IMR-90 (cell line): Measurements from ENCODE around the gene GLO1. TPM values are rescaled to one million over a fixed set of nuclear protein-coding genes. Genes with fewer than 3 reads are reported as not detected.

Source experiments
- ATAC-seq: fragments of 200-7000 bp; cut with Tn5 transposase; 2 replicates; pipeline ENCODE4 v1.9.1; 2020; ENCODE audit warnings: low read depth, mild to moderate bottlenecking, moderate library complexity
- BruUV-seq: library from RNA; stranded (reverse); fragments of 400-500 nt; replicated peaks from 2 replicates; lab custom pipeline; 2021; lab: Mats Ljungman, UMichigan
- CTCF ChIA-PET: fragments of 300-600 bp; formaldehyde crosslinking; extraction: SDS; loops from one replicate; lab custom pipeline; 2021; ENCODE audit warnings: antibody characterized with exemption; lab: Yijun Ruan, JAX
- POLR2A ChIA-PET: fragments of 300-600 bp; sonication (Branson Sonifier 250); formaldehyde crosslinking; loops from one replicate; lab custom pipeline; 2022; ENCODE audit warnings: antibody characterized with exemption; ENCODE audit not compliant: unreplicated experiment; lab: Charles Lee
- DNase-seq: peaks from one replicate; pipeline ENCODE4 v3.0.0; 2013
- H2AFZ ChIP-seq: replicated peaks from 2 replicates; pipeline ENCODE3; 2013; ENCODE audit warnings: low read length, mild to moderate bottlenecking; ENCODE audit not compliant: poor library complexity
- H2AK5ac ChIP-seq: 2 replicates; pipeline ENCODE4 v1.6.1; 2013; ENCODE audit warnings: low read depth, low read length, inconsistent platforms
- H2AK9ac ChIP-seq: replicated peaks from 2 replicates; pipeline ENCODE3; 2013; ENCODE audit warnings: mild to moderate bottlenecking, low read depth, low read length, moderate library complexity; ENCODE audit not compliant: poor library complexity
- H2BK120ac ChIP-seq: 2 replicates; pipeline ENCODE4 v1.6.1; 2013; ENCODE audit warnings: low read depth, low read length, inconsistent platforms
- H2BK15ac ChIP-seq: 3 replicates; pipeline ENCODE4 v1.6.1; 2013; ENCODE audit warnings: low read depth, low read length, inconsistent platforms
- H2BK20ac ChIP-seq: 2 replicates; pipeline ENCODE4 v1.6.1; 2013; ENCODE audit warnings: low read depth, mild to moderate bottlenecking, inconsistent platforms, low read length, moderate library complexity
- H2BK5ac ChIP-seq: 2 replicates; pipeline ENCODE4 v1.6.1; 2013; ENCODE audit warnings: mild to moderate bottlenecking, low read depth, low read length, inconsistent platforms; ENCODE audit not compliant: poor library complexity, severe bottlenecking
- H3K14ac ChIP-seq: replicated peaks from 2 replicates; pipeline ENCODE4 v1.6.1; 2013; ENCODE audit warnings: low read depth, low read length, inconsistent platforms
- H3K18ac ChIP-seq: 2 replicates; pipeline ENCODE4 v1.6.1; 2013; ENCODE audit warnings: low read depth, low read length, control low read depth
- H3K23ac ChIP-seq: 2 replicates; pipeline ENCODE4 v1.6.1; 2013; ENCODE audit warnings: low read depth, low read length, inconsistent platforms
- H3K27ac ChIP-seq: 2 replicates; pipeline ENCODE4 v1.5.1; 2013; ENCODE audit warnings: mild to moderate bottlenecking, control low read depth, low read length; ENCODE audit not compliant: insufficient read depth
- H3K27me3 ChIP-seq: 2 replicates; pipeline ENCODE4 v1.6.1; 2013; ENCODE audit warnings: low read length; ENCODE audit not compliant: control insufficient read depth, insufficient read depth
- H3K36me3 ChIP-seq: 2 replicates; pipeline ENCODE4 v1.6.1; 2013; ENCODE audit warnings: low read length, mixed read lengths; ENCODE audit not compliant: control insufficient read depth, insufficient read depth
- H3K4ac ChIP-seq: 2 replicates; pipeline ENCODE4 v1.6.1; 2013; ENCODE audit warnings: low read depth, low read length, inconsistent platforms
- H3K4me1 ChIP-seq: 2 replicates; pipeline ENCODE4 v1.6.1; 2013; ENCODE audit warnings: low read length, mixed read lengths; ENCODE audit not compliant: control insufficient read depth, insufficient read depth
- H3K4me2 ChIP-seq: 2 replicates; pipeline ENCODE4 v1.6.1; 2013; ENCODE audit warnings: low read depth, mild to moderate bottlenecking, control low read depth, low read length, moderate library complexity
- H3K4me3 ChIP-seq: 2 replicates; pipeline ENCODE4 v1.5.1; 2013; ENCODE audit warnings: low read depth, mild to moderate bottlenecking, control low read depth, low read length, moderate library complexity; ENCODE audit not compliant: insufficient read depth
- H3K56ac ChIP-seq: 2 replicates; pipeline ENCODE4 v1.6.1; 2013; ENCODE audit warnings: low read length, inconsistent platforms; ENCODE audit not compliant: insufficient read depth; ENCODE audit errors: extremely low read depth
- H3K79me1 ChIP-seq, 2 experiments: 2 replicates each; pipeline ENCODE4 v1.6.1; 2013; ENCODE audit warnings: low read length in 2 of 2, inconsistent platforms in 1 of 2, low read depth in 1 of 2
- H3K9ac ChIP-seq: 2 replicates; pipeline ENCODE4 v1.6.1; 2013; ENCODE audit warnings: low read depth, low read length, control low read depth
- H3K9me1 ChIP-seq: 2 replicates; pipeline ENCODE4 v1.6.1; 2013; ENCODE audit warnings: low read length, inconsistent platforms; ENCODE audit not compliant: insufficient read depth
- H3K9me3 ChIP-seq: 2 replicates; pipeline ENCODE4 v1.6.1; 2013; ENCODE audit warnings: low read length; ENCODE audit not compliant: control insufficient read depth, insufficient read depth
- H4K20me1 ChIP-seq: 2 replicates; pipeline ENCODE4 v1.6.1; 2013; ENCODE audit warnings: low read length, inconsistent platforms; ENCODE audit not compliant: insufficient read depth
- H4K5ac ChIP-seq: 2 replicates; pipeline ENCODE4 v1.6.1; 2013; ENCODE audit warnings: mild to moderate bottlenecking, low read depth, low read length, control low read depth
- H4K8ac ChIP-seq, 2 experiments: 2 replicates each; pipeline ENCODE4 v1.6.1; 2013; ENCODE audit warnings: low read depth in 2 of 2, low read length in 2 of 2, control low read depth in 1 of 2, inconsistent platforms in 1 of 2
- H4K91ac ChIP-seq: 2 replicates; pipeline ENCODE4 v1.6.1; 2013; ENCODE audit warnings: low read depth, low read length, inconsistent platforms; ENCODE audit not compliant: insufficient read depth
- BHLHE40 ChIP-seq: fragments of 150-350 bp; IDR thresholded peaks from 2 replicates; pipeline ENCODE4 v1.6.1; 2016; ENCODE audit warnings: mild to moderate bottlenecking, low read depth, low read length
- CEBPB ChIP-seq: IDR thresholded peaks from 2 replicates; pipeline ENCODE4 v1.6.1; 2012; ENCODE audit warnings: low read depth, low read length, improper control_type of control experiment
- CHD1 ChIP-seq: IDR thresholded peaks from 2 replicates; pipeline ENCODE4 v1.6.1; 2012; ENCODE audit warnings: low read depth, low read length, improper control_type of control experiment
- CTCF ChIP-seq: conservative IDR thresholded peaks from 2 replicates; pipeline ENCODE4 v1.5.1; 2012; ENCODE audit warnings: mild to moderate bottlenecking, low read depth, low read length, improper control_type of control experiment
- ELK1 ChIP-seq: fragments of 150-350 bp; IDR thresholded peaks from 2 replicates; pipeline ENCODE4 v1.6.1; 2016; ENCODE audit warnings: low read depth, mild to moderate bottlenecking, low read length, moderate library complexity, borderline replicate concordance
- FOS ChIP-seq: fragments of 150-350 bp; IDR thresholded peaks from 2 replicates; pipeline ENCODE4 v1.6.1; 2016; ENCODE audit warnings: low read depth, low read length
- MAFK ChIP-seq: IDR thresholded peaks from 2 replicates; pipeline ENCODE4 v1.6.1; 2012; ENCODE audit warnings: low read depth, low read length, improper control_type of control experiment
- MAZ ChIP-seq: IDR thresholded peaks from 2 replicates; pipeline ENCODE4 v1.6.1; 2012; ENCODE audit warnings: low read depth, mild to moderate bottlenecking, low read length, improper control_type of control experiment, moderate library complexity, borderline replicate concordance
- MXI1 ChIP-seq: IDR thresholded peaks from 2 replicates; pipeline ENCODE4 v1.6.1; 2012; ENCODE audit warnings: low read depth, mild to moderate bottlenecking, low read length, moderate library complexity, borderline replicate concordance
- NFE2L2 ChIP-seq: fragments of 150-350 bp; IDR thresholded peaks from 2 replicates; pipeline ENCODE4 v1.6.1; 2016; ENCODE audit warnings: low read depth, mild to moderate bottlenecking, low read length
- RAD21 ChIP-seq: IDR thresholded peaks from 2 replicates; pipeline ENCODE4 v1.6.1; 2012; ENCODE audit warnings: low read length, improper control_type of control experiment
- RCOR1 ChIP-seq: IDR thresholded peaks from 2 replicates; pipeline ENCODE4 v1.6.1; 2012; ENCODE audit warnings: mild to moderate bottlenecking, low read length, improper control_type of control experiment; ENCODE audit not compliant: insufficient replicate concordance
- RFX5 ChIP-seq: IDR thresholded peaks from 2 replicates; pipeline ENCODE4 v1.8.0; 2012; ENCODE audit warnings: low read depth, mild to moderate bottlenecking, low read length, moderate library complexity
- SMC3 ChIP-seq: fragments of 150-350 bp; IDR thresholded peaks from 2 replicates; pipeline ENCODE4 v1.6.1; 2016; ENCODE audit warnings: low read depth, mild to moderate bottlenecking, antibody characterized with exemption, low read length, moderate library complexity
- USF2 ChIP-seq: fragments of 150-350 bp; IDR thresholded peaks from 2 replicates; pipeline ENCODE4 v1.6.1; 2017; ENCODE audit warnings: mild to moderate bottlenecking, antibody characterized with exemption, low read length, low read depth
- WGBS, 2 experiments: methylation state at CpG; one replicate each; pipeline versions ENCODE4 v1.1.5 to v1.1.7; 2013; ENCODE audit warnings: missing lambda C conversion rate in 2 of 2; ENCODE audit not compliant: insufficient read length in 1 of 2; ENCODE audit errors: extremely low coverage in 2 of 2; 5-methylcytosine and 5-hydroxymethylcytosine counted together
- dilution Hi-C: fragments of 300-500 bp; cut with HindIII; formaldehyde crosslinking; loops from one replicate; pipeline ENCODE4 v1.14.3; 2018; ENCODE audit warnings: low sequenced_read_pairs; ENCODE audit not compliant: unreplicated experiment
- in situ Hi-C: fragments of 300-500 bp; cut with MboI; formaldehyde crosslinking; loops from 3 replicates; pipeline ENCODE4 v1.14.3; 2019; ENCODE audit warnings: low sequenced_read_pairs, inconsistent platforms, mixed read lengths
- intact Hi-C: fragments of 100-400 bp; cut with micrococcal nuclease; formaldehyde crosslinking; loops from 2 replicates; pipeline ENCODE4 v1.10.0; 2022
- polyA plus RNA-seq, 3 experiments: library from polyadenylated mRNA; depleted of rRNA; stranded (reverse); fragments of >200 nt; gene quantifications; 2 replicates each; pipeline ENCODE4 v1.2.3, GENCODE V29; 2012; ENCODE audit warnings: low replicate concordance in 1 of 3
- total RNA-seq: library from RNA; depleted of rRNA; stranded (reverse); fragments of >200 nt; gene quantifications from 2 replicates; pipeline ENCODE4 v1.2.3, GENCODE V29; 2012

Gene GLO1
- total and polyA plus RNA-seq, 2 of the 4 experiments (the other 2 are of a cell fraction), result 65.1 to 111 TPM

- no peak overlapping the region for H2AK9ac ChIP-seq
- no peaks in the 10 kb centered on the region for H3K9me3 ChIP-seq
- H4K8ac ChIP-seq, result no peak overlapping the region
- H3K79me1 ChIP-seq, result peaks cover 12 to 34% of the 10 kb centered on the region in 2 experiments
- intact Hi-C loops, result no loop called here
- no peak overlapping the region for H2AK5ac ChIP-seq
- dilution Hi-C loops, result no loop called here
- peaks cover 15% of the 10 kb centered on the region for H3K9me1 ChIP-seq
- no peak overlapping the region for H3K4ac ChIP-seq
- H3K18ac ChIP-seq, result no peak overlapping the region
- ChIA-PET CTCF (no interaction called here), POLR2A (no interaction called here)
- no peak overlapping the region for H2BK120ac ChIP-seq
- H3K27ac ChIP-seq, result no peak overlapping the region
- no peak overlapping the region for H2BK20ac ChIP-seq
- peak overlapping the region; percentile 69; the same call in 1 of the 2 replicates for H3K4me2 ChIP-seq
- H4K20me1 ChIP-seq, result peaks cover 21% of the 10 kb centered on the region
- DNase-seq, result peak; percentile 20
- H3K4me3 ChIP-seq, result no peak overlapping the region
- no peaks in the 10 kb centered on the region for H3K27me3 ChIP-seq
- WGBS, 2 experiments, result 40% methylated on average over 1 of the region's 4 CpGs; no CpG with 5 or more reads in 1 of the 2 experiments
- H4K91ac ChIP-seq, result no peak overlapping the region
- ATAC-seq, result peak; percentile 63
- no TSS peak for BruUV-seq
- H3K14ac ChIP-seq, result no peak overlapping the region
- no peak overlapping the region for H3K23ac ChIP-seq
- peaks cover 7% of the 10 kb centered on the region; the same call in 1 of the 2 replicates for H3K4me1 ChIP-seq
- no peak overlapping the region for H3K56ac ChIP-seq
- peaks cover 5% of the 10 kb centered on the region for H3K36me3 ChIP-seq
- no peak overlapping the region for H2BK5ac ChIP-seq
- H2AFZ ChIP-seq, result no peak overlapping the region
- H4K5ac ChIP-seq, result no peak overlapping the region
- in situ Hi-C loops, result no loop called here
- no peak overlapping the region for H2BK15ac ChIP-seq
- H3K9ac ChIP-seq, result no peak overlapping the region
- TF ChIP-seq MAFK (no peak), BHLHE40 (no peak), SMC3 (no peak), MXI1 (no peak), USF2 (no peak), FOS (no peak), MAZ (no peak), CTCF (no peak), RFX5 (no peak), ELK1 (no peak), CHD1 (no peak), NFE2L2 (no peak), RAD21 (no peak), RCOR1 (no peak), CEBPB (no peak)
Measured at GRCh38 chr6:38686270-38687042, 16.5 kb downstream of the GLO1 start.
